Fibroblast of mammary gland (primary cell): ENCODE measurements around the gene TAL2.

Experiments
- DNase-seq: peaks from one replicate; pipeline ENCODE4 v3.0.0-alpha.2; 2010; ENCODE audit warnings: low read depth
- H3K4me3 ChIP-seq: 2 replicates; pipeline ENCODE4 v1.5.1; 2011; ENCODE audit warnings: low read depth, mild to moderate bottlenecking, low read length, moderate library complexity; ENCODE audit not compliant: control insufficient read depth
- CTCF ChIP-seq: conservative IDR thresholded peaks from 2 replicates; pipeline ENCODE4 v1.5.1; 2011; ENCODE audit warnings: low read depth, low read length, inconsistent platforms; ENCODE audit not compliant: control insufficient read depth, insufficient read depth

TAL2 gene

GRCh38 chr9:105656131-105656921 is 5.9 kb upstream of the TAL2 start:
- peak overlapping the region; percentile 41 for H3K4me3 ChIP-seq
- no peak for TF ChIP-seq CTCF
- DNase-seq: no peak

GRCh38 chr9:105658351-105658750 is 3.9 kb upstream of the TAL2 start:
- no peak for TF ChIP-seq CTCF
- DNase-seq: no peak

GRCh38 chr9:105661011-105661410 is 1.2 kb upstream of the TAL2 start:
- H3K4me3 ChIP-seq: no peak overlapping the region
- DNase-seq: no peak
- no peak for TF ChIP-seq CTCF

More at GRCh38 chr9:105658351-105658750, 3.9 kb upstream of the TAL2 start:
- no peak overlapping the region for H3K4me3 ChIP-seq

- no peak for DNase-seq
- no peak for TF ChIP-seq CTCF
- no peak overlapping the region for H3K4me3 ChIP-seq
These were observed 1.7 kb downstream of the TAL2 start for GRCh38 chr9:105663914-105664313.

GRCh38 chr9:105667867-105668266 is 5.6 kb downstream of the TAL2 start:
- TF ChIP-seq CTCF: no peak
- DNase-seq: no peak
- no peak overlapping the region for H3K4me3 ChIP-seq

GRCh38 chr9:105670315-105670714 is 8.1 kb downstream of the TAL2 start:
- H3K4me3 ChIP-seq: no peak overlapping the region
- TF ChIP-seq CTCF: no peak
- no peak for DNase-seq
